Suprapubic skin (tissue), 3 donors: ENCODE data around the gene HDGFL3.

Source experiments
- EP300 ChIP-seq: sonication (generic); formaldehyde crosslinking; IDR thresholded peaks from one replicate; pipeline ENCODE4 v1.6.1; 2017; ENCODE audit warnings: antibody characterized with exemption
- POLR2A ChIP-seq, 2 donors: fragments of 450-650 bp; IDR thresholded peaks; one replicate each; pipeline ENCODE4 v1.6.1; 2017; ENCODE audit warnings: antibody characterized with exemption in 2 of 2, mild to moderate bottlenecking in 2 of 2, moderate library complexity in 2 of 2
- TF ChIP-seq, protein P1 (sequence below), 2 donors: fragments of 200-600 bp in 1 of 2; fragments of 450-650 bp in 1 of 2; sonication (generic) in 1 of 2; IDR thresholded peaks; one replicate each; pipeline ENCODE4 v1.5.1; 2016 to 2019; ENCODE audit warnings: antibody characterized with exemption in 2 of 2, mild to moderate bottlenecking in 1 of 2, moderate library complexity in 1 of 2

DNA sequence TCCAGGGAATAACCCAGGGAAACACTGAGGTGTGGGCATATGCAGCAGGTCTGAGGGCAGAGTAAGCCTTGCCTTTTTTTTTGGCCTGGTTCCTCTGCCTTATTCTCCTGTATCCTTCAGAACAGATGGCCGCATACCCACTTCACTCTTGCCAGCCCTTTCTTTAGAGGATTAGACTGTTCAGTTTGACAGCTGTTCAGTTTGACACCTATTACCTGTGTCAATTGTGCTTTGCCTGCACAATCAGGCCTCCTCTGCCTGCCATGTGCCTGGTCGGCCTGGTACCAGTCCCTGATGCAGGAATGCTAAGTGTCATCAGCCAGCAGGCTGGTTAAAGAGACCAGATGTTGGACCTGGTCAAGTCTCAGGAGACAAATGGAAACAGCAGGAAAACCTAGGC is 77.8 kb downstream of the HDGFL3 start:
- TF ChIP-seq EP300: no peak
- TF ChIP-seq, protein P1, sequence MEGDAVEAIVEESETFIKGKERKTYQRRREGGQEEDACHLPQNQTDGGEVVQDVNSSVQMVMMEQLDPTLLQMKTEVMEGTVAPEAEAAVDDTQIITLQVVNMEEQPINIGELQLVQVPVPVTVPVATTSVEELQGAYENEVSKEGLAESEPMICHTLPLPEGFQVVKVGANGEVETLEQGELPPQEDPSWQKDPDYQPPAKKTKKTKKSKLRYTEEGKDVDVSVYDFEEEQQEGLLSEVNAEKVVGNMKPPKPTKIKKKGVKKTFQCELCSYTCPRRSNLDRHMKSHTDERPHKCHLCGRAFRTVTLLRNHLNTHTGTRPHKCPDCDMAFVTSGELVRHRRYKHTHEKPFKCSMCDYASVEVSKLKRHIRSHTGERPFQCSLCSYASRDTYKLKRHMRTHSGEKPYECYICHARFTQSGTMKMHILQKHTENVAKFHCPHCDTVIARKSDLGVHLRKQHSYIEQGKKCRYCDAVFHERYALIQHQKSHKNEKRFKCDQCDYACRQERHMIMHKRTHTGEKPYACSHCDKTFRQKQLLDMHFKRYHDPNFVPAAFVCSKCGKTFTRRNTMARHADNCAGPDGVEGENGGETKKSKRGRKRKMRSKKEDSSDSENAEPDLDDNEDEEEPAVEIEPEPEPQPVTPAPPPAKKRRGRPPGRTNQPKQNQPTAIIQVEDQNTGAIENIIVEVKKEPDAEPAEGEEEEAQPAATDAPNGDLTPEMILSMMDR (IDR thresholded peaks at IDR 0.05): no peak
- no peak for TF ChIP-seq POLR2A (IDR thresholded peaks at IDR 0.05)
